DND-41 (cell line): Measurements from ENCODE around the gene DAAM2.

Experiments used
- CTCF ChIP-seq: IDR thresholded peaks from 2 replicates; pipeline ENCODE4 v1.5.1; 2012; ENCODE audit warnings: borderline replicate concordance, low read length, moderate library complexity, mild to moderate bottlenecking; ENCODE audit not compliant: poor library complexity, severe bottlenecking; ENCODE audit errors: extremely low read depth
- EZH2 ChIP-seq: IDR thresholded peaks from 3 replicates; pipeline ENCODE4 v1.6.1; 2012; ENCODE audit warnings: borderline replicate concordance, low read depth, mild to moderate bottlenecking, moderate library complexity, low read length, inconsistent platforms; ENCODE audit not compliant: severe bottlenecking

GRCh38 chr6:39910164-39910563, 118.0 kb downstream of the DAAM2 start:
- TF ChIP-seq CTCF = no peak
- no peak for TF ChIP-seq EZH2
